ENCODE measurements around the gene GSTA4. TPM values are rescaled to one million over a fixed set of nuclear protein-coding genes. Genes with fewer than 3 reads are reported as not detected.

Gene GSTA4
- total and polyA plus RNA-seq, 2 donors (not counting 3 experiments of a cell fraction or from before 2014, with no cell fraction given), result 15.0 to 24.6 TPM

DNA sequence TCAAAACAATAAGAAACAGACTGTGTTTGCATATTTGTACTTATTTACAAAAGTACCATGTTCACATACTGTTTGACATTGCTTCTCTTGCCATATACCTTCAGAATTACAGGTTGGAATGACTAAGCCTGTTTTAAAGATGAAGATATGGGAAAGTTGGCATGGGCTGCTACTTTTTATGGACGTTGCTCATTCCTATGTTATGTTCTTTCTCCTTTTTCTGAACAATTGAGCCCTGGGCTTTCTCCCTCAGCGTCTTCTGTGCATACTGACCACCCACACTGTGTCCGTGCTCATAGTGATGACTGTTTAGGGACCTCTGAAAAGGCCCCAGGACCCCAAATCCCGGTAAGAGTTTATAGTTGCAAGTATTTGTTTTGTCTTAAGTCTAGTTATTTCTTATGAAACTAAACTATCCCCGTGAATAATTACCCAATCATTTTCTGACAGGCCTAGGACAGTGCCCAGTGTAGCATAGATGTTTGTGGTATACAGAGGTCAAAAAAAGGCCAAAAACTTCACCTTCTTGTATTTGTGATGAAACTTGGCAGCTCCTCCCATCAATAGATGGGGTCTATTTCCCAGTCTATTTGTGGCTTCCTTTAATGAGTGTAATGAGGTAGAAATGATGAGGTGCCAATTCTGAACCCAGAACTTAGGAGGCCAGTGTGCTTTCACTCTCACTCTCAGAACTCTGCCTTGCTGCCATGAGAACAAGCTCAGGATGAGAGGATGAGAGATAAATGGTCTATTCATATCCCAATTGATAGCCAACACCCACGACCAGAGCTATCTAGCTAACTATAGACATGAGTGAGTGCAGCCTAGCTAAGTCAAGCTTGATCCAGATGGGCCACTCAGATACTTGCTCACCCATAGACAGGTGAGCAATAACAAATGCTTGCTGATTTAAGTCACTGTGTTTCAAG lies 40.9 kb downstream of the GSTA4 start:
- Histone ChIP-seq H3K9me1 (replicated peaks; ENCODE audit: control insufficient read depth, extremely low read depth, insufficient read depth, low read length) (no peaks in the 10 kb centered on the region), H3K79me2 (ENCODE audit: control insufficient read depth, insufficient read depth, low read length) (no peaks in the 10 kb centered on the region), H3K4me2 (ENCODE audit: insufficient read depth, low read length) (no peak overlapping the region), H3K4me3 (replicated peaks in 1 of 3; ENCODE audit: insufficient read depth in 1 of 3, low read depth in 1 of 3, low read length in 3 of 3) (no peak overlapping the region), H3K4me1 (ENCODE audit: control insufficient read depth, extremely low read depth, insufficient read depth, low read length) (no peaks in the 10 kb centered on the region), H4K20me1 (replicated peaks; ENCODE audit: control insufficient read depth, extremely low read depth, insufficient read depth, low read length) (no peaks in the 10 kb centered on the region), H3K9me3 (replicated peaks; ENCODE audit: control insufficient read depth, insufficient read depth, low read length) (no peaks in the 10 kb centered on the region), H3K27me3 (ENCODE audit: control insufficient read depth in 2 of 2, insufficient read depth in 2 of 2, low read length in 2 of 2) (peaks cover 2 to 3% of the 10 kb centered on the region in 2 experiments), H2AFZ (ENCODE audit: low read depth, low read length) (no peak overlapping the region), H3K36me3 (ENCODE audit: control insufficient read depth in 2 of 2, extremely low read depth in 1 of 2, insufficient read depth in 2 of 2, low read length in 2 of 2) (no peaks in the 10 kb centered on the region), H3K9ac (replicated peaks; ENCODE audit: extremely low read depth, insufficient read depth, low read length) (no peak overlapping the region), H3K27ac (ENCODE audit: insufficient read depth, low read depth, low read length) (no peak overlapping the region)
- no peak for TF ChIP-seq EZH2 (IDR thresholded peaks at IDR 0.05; ENCODE audit: borderline replicate concordance, low read depth, low read length, severe bottlenecking)
- no peak for TF ChIP-seq GATA2 (IDR thresholded peaks at IDR 0.05; ENCODE audit: insufficient read depth, insufficient read length, low read depth, low read length)
- TF ChIP-seq FOS (IDR thresholded peaks at IDR 0.05; ENCODE audit: borderline replicate concordance, insufficient read depth, low read length), result no peak
- TF ChIP-seq CTCF (IDR thresholded peaks at IDR 0.05; ENCODE audit: extremely low read depth in 1 of 2, insufficient read depth in 1 of 2, low read depth in 1 of 2, low read length in 2 of 2), result no peak
- TF ChIP-seq JUN (IDR thresholded peaks at IDR 0.05; ENCODE audit: borderline replicate concordance, insufficient read depth, insufficient read length, low read depth), result no peak
- TF ChIP-seq POLR2AphosphoS5 (IDR thresholded peaks at IDR 0.05; ENCODE audit: insufficient read depth, low read depth, low read length), result no peak
- TF ChIP-seq MYC (IDR thresholded peaks at IDR 0.05; ENCODE audit: low read depth, low read length), result no peak
- no peak for TF ChIP-seq POLR2A (IDR thresholded peaks at IDR 0.05; ENCODE audit: low read depth, low read length)
- TF ChIP-seq, protein P1, sequence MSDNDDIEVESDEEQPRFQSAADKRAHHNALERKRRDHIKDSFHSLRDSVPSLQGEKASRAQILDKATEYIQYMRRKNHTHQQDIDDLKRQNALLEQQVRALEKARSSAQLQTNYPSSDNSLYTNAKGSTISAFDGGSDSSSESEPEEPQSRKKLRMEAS (IDR thresholded peaks at IDR 0.05; ENCODE audit: insufficient read depth, insufficient read length), result no peak
- dilution Hi-C loops (cut with MboI; ENCODE audit: extremely low pct_ligation_motif_present, low sequenced_read_pairs), result no loop called here
- no peak for FAIRE-seq
- no TSS peak for BruUV-seq (replicated peaks)
- DNase-seq (ENCODE audit: low read depth, low spot score), result no peak
- POLR2A ChIA-PET, result no interaction called here
- CTCF ChIA-PET, result no interaction called here
- intact Hi-C loops (cut with micrococcal nuclease), result no loop called here

Measured in endothelial cell of umbilical vein (primary cell).